Upper lobe of left lung (tissue), 4 donors: ENCODE measurements around the gene TMEM178B.

Source experiments
- POLR2A ChIP-seq, 4 donors: fragments of 450-650 bp; IDR thresholded peaks; one replicate each; pipeline ENCODE4 v1.5.1; 2016 to 2017; ENCODE audit warnings: antibody characterized with exemption in 4 of 4, mild to moderate bottlenecking in 2 of 4
- POLR2AphosphoS5 ChIP-seq, 2 donors: sonication (generic); formaldehyde crosslinking; IDR thresholded peaks; one replicate each; pipeline ENCODE4 v1.5.1; 2017; ENCODE audit warnings: antibody characterized with exemption in 2 of 2
- TF ChIP-seq, protein P1 (sequence below), 6 experiments: fragments of 450-650 bp in 4 of 6; fragments of 200-600 bp in 2 of 6; sonication (generic) in 2 of 6; IDR thresholded peaks; one replicate each; pipeline ENCODE4 v1.5.1; 2016 to 2019; ENCODE audit warnings: antibody characterized with exemption in 6 of 6

DNA sequence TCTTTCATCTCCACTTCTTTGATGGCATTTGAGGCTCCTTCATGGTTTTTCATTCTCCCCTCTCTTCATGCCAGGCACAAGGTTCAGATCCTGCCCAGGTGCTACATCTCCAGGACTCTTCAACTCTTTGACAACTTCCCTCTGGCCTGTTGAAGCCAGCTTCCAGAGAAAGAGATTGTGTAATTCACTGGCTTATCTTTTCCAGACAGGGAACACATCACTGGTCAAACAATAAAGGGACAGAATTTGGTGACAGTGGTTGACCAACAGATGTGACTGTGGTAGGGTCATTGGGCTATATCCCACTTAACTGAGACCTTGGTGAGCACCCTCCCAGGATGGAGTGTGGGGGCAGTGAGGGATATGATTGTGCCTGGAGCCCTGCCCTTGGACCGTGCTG, 365.9 kb downstream of the TMEM178B start:
- TF ChIP-seq, protein P1, sequence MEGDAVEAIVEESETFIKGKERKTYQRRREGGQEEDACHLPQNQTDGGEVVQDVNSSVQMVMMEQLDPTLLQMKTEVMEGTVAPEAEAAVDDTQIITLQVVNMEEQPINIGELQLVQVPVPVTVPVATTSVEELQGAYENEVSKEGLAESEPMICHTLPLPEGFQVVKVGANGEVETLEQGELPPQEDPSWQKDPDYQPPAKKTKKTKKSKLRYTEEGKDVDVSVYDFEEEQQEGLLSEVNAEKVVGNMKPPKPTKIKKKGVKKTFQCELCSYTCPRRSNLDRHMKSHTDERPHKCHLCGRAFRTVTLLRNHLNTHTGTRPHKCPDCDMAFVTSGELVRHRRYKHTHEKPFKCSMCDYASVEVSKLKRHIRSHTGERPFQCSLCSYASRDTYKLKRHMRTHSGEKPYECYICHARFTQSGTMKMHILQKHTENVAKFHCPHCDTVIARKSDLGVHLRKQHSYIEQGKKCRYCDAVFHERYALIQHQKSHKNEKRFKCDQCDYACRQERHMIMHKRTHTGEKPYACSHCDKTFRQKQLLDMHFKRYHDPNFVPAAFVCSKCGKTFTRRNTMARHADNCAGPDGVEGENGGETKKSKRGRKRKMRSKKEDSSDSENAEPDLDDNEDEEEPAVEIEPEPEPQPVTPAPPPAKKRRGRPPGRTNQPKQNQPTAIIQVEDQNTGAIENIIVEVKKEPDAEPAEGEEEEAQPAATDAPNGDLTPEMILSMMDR (IDR thresholded peaks at IDR 0.05), result no peak
- TF ChIP-seq POLR2AphosphoS5 (IDR thresholded peaks at IDR 0.05), result no peak
- no peak for TF ChIP-seq POLR2A (IDR thresholded peaks at IDR 0.05)
